ENCODE data around the gene NHS.

- TF ChIP-seq POLR2A (IDR thresholded peaks at IDR 0.05) (no peak), CTCF (IDR thresholded peaks at IDR 0.05) (no peak)
Measured at GRCh38 chrX:17529151-17529745, 154.2 kb downstream of the NHS start.
